Kidney (tissue), 14 donors: ENCODE data around the gene TPRX2. TPM values are rescaled to one million over a fixed set of nuclear protein-coding genes. Genes with fewer than 3 reads are reported as not detected.

Experiments used
- DNase-seq, 5 donors: peaks; one replicate each; pipeline ENCODE4 v3.0.0-alpha.2; 2013 to 2020
- FAIRE-seq: peaks from 2 replicates; lab custom pipeline; 2012; peaks lifted over from hg19 to GRCh38; lab: Jason Lieb, UNC
- H3K27ac ChIP-seq, 2 donors: one replicate each; pipeline ENCODE4 v1.7.0; 2013; ENCODE audit warnings: low read depth in 2 of 2, low read length in 2 of 2, inconsistent platforms in 1 of 2
- H3K27me3 ChIP-seq: one replicate; pipeline ENCODE4 v1.7.1; 2013; ENCODE audit warnings: low read length, inconsistent platforms; ENCODE audit not compliant: control insufficient read depth, insufficient read depth
- H3K36me3 ChIP-seq, 3 donors: one replicate each; pipeline versions ENCODE4 v1.7.0 to v1.7.1; 2013; ENCODE audit warnings: low read length in 3 of 3, control low read depth in 1 of 3, inconsistent platforms in 1 of 3; ENCODE audit not compliant: insufficient read depth in 3 of 3, control insufficient read depth in 2 of 3
- H3K4me1 ChIP-seq, 3 donors: one replicate each; pipeline versions ENCODE4 v1.7.0 to v1.7.1; 2013; ENCODE audit warnings: low read length in 3 of 3, inconsistent platforms in 1 of 3, low read depth in 1 of 3; ENCODE audit not compliant: control insufficient read depth in 2 of 3, insufficient read depth in 2 of 3
- H3K4me3 ChIP-seq, 3 donors: one replicate each; pipeline versions ENCODE4 v1.7.0 to v1.8.1; 2013; ENCODE audit warnings: low read length in 3 of 3, control low read depth in 1 of 3, inconsistent platforms in 1 of 3
- H3K9ac ChIP-seq, 3 donors: one replicate each; pipeline versions ENCODE4 v1.7.0 to v1.7.1; 2013; ENCODE audit warnings: low read length in 3 of 3, control low read depth in 1 of 3, inconsistent platforms in 1 of 3
- H3K9me3 ChIP-seq, 3 donors: one replicate each; pipeline versions ENCODE4 v1.7.0 to v1.7.1; 2013; ENCODE audit warnings: low read length in 3 of 3, control low read depth in 1 of 3, inconsistent platforms in 1 of 3; ENCODE audit not compliant: control insufficient read depth in 2 of 3, insufficient read depth in 1 of 3
- CTCF ChIP-seq: IDR thresholded peaks from 3 replicates; pipeline ENCODE4 v1.5.1; 2012; ENCODE audit warnings: mild to moderate bottlenecking, moderate library complexity, borderline replicate concordance; ENCODE audit not compliant: insufficient read depth; ENCODE audit errors: extremely low read depth
- intact Hi-C: fragments of 100-400 bp; cut with DNase I; formaldehyde crosslinking; loops from one replicate; pipeline ENCODE4 v1.11.1; 2022
- polyA plus RNA-seq: library from polyadenylated mRNA; stranded (reverse); fragments of 350-450 nt; fragmentation: Illumina TruSeq; extraction: RNeasy Lipid Tissue Mini Kit (QIAGEN cat#74804); gene quantifications from one replicate; pipeline ENCODE4 v1.2.3, GENCODE V29; 2014; ENCODE audit warnings: low read depth, low replicate concordance; ENCODE audit not compliant: insufficient read depth
- total RNA-seq: library from RNA; stranded (reverse); fragmentation: NEBNext Ultra II Directional; extraction: Animal tissue kit (Norgen Biotek cat#: 25700); gene quantifications from one replicate; pipeline ENCODE4 v1.2.1, GENCODE V29; 2021
- donor health status: control.
- donor health status: control.
- donor health status: control.
- donor health status: control.
- donor health status: control.
- donor health status: DM: yes; HTN: yes; CAD: no.
- donor health status: Normal renal cell carcinoma (clear cell type).

TPRX2 gene
- total and polyA plus RNA-seq, 2 donors from 2014 or later: not detected

- Histone ChIP-seq H3K4me3 (no peak overlapping the region), H3K9ac (no peak overlapping the region), H3K27me3 (no peaks in the 10 kb centered on the region), H3K36me3 (no peaks in the 10 kb centered on the region), H3K27ac (no peak overlapping the region), H3K9me3 (no peaks in the 10 kb centered on the region), H3K4me1 (no peaks in the 10 kb centered on the region)
- no peak for FAIRE-seq
- intact Hi-C loops: no loop called here
- no peak for TF ChIP-seq CTCF
- peak; percentile 4 to 81 (median 64) for DNase-seq
Measured at GRCh38 chr19:47839913-47840312, 19.1 kb upstream of the TPRX2 start.

GRCh38 chr19:47842941-47843340, 16.1 kb upstream of the TPRX2 start:
- no peaks in the 10 kb centered on the region for H3K27me3 ChIP-seq
- no peaks in the 10 kb centered on the region for H3K9me3 ChIP-seq
- no peaks in the 10 kb centered on the region for H3K4me1 ChIP-seq
- intact Hi-C loops: no loop called here
- no peak for TF ChIP-seq CTCF
- FAIRE-seq (no peak), DNase-seq (no peak)
- no peak overlapping the region for H3K27ac ChIP-seq
- no peaks in the 10 kb centered on the region for H3K36me3 ChIP-seq
- H3K4me3 ChIP-seq: no peak overlapping the region
- no peak overlapping the region for H3K9ac ChIP-seq

- H3K36me3 ChIP-seq: no peaks in the 10 kb centered on the region
- no peaks in the 10 kb centered on the region for H3K9me3 ChIP-seq
- H3K4me3 ChIP-seq: no peak overlapping the region
- no peaks in the 10 kb centered on the region for H3K4me1 ChIP-seq
- peaks cover 8% of the 10 kb centered on the region for H3K27me3 ChIP-seq
- no peak overlapping the region for H3K27ac ChIP-seq
- no peak overlapping the region for H3K9ac ChIP-seq
- no peak for FAIRE-seq
- no peak for DNase-seq
- no peak for TF ChIP-seq CTCF
- intact Hi-C loops: no loop called here
Measured at GRCh38 chr19:47848425-47848822, 10.6 kb upstream of the TPRX2 start.
